ENCODE results near the gene PITHD1. TPM values are rescaled to one million over a fixed set of nuclear protein-coding genes. Genes with fewer than 3 reads are reported as not detected.

Gene PITHD1
- total RNA-seq, 4 donors from 2014 or later: 56.3 to 77.6 (median 60.8) TPM

- TF ChIP-seq CTCF (IDR thresholded peaks at IDR 0.05) (no peak), EP300 (IDR thresholded peaks at IDR 0.05) (no peak), POLR2A (IDR thresholded peaks at IDR 0.05) (no peak), POLR2AphosphoS5 (IDR thresholded peaks at IDR 0.05) (no peak)
- H3K9me3 ChIP-seq: no peaks in the 10 kb centered on the region
- H3K36me3 ChIP-seq: peaks cover 0 to 53% of the 10 kb centered on the region in 2 donors
- peak overlapping the region in 3 of 4 donors; percentile 87 to 94 (median 93) for H3K27ac ChIP-seq
- no peaks in the 10 kb centered on the region for H3K27me3 ChIP-seq
- no peak for ATAC-seq
- peaks cover 0 to 27% (median 15%) of the 10 kb centered on the region in 3 donors for H3K4me1 ChIP-seq
- WGBS, 2 donors (ENCODE audit: low coverage in 1 of 2): 70% methylated on average over 2 of the region's 7 CpGs; no CpG with 5 or more reads in 1 of the 2 donors
- H3K4me3 ChIP-seq: peak overlapping the region in 1 of 2 donors; percentile 78
These were observed 21.0 kb downstream of the PITHD1 start for GRCh38 chr1:23799255-23799569.

- no peaks in the 10 kb centered on the region for H3K27me3 ChIP-seq
- H3K9me3 ChIP-seq: no peaks in the 10 kb centered on the region
- H3K4me1 ChIP-seq: peaks cover 0 to 27% (median 15%) of the 10 kb centered on the region in 3 donors
- ATAC-seq: peak; percentile 26
- H3K4me3 ChIP-seq: peak overlapping the region; percentile 47 to 78
- peaks cover 0 to 51% of the 10 kb centered on the region in 2 donors for H3K36me3 ChIP-seq
- WGBS, 2 donors (ENCODE audit: low coverage in 1 of 2): 6% methylated on average over 3 of the region's 48 CpGs; no CpG with 5 or more reads in 1 of the 2 donors
- H3K27ac ChIP-seq: peak overlapping the region; percentile 12 to 94 (median 90)
- peak in 1 of 2 donors; percentile 25 for TF ChIP-seq POLR2A (IDR thresholded peaks at IDR 0.05)
- TF ChIP-seq POLR2AphosphoS5 (IDR thresholded peaks at IDR 0.05): peak; percentile 41
- no peak for TF ChIP-seq CTCF (IDR thresholded peaks at IDR 0.05)
These were observed 21.6 kb downstream of the PITHD1 start for GRCh38 chr1:23799570-23800399.

- H3K36me3 ChIP-seq: peaks cover 0 to 42% of the 10 kb centered on the region in 2 donors
- peak; percentile 95 for ATAC-seq
- H3K27ac ChIP-seq: peak within 1 kb of the TSS; percentile 52 to 94 (median 90)
- H3K4me3 ChIP-seq: peak within 1 kb of the TSS; percentile 47 to 78
- WGBS, 2 donors (ENCODE audit: low coverage in 1 of 2): 0% methylated on average over 1 to 3 of the region's 82 CpGs
- TF ChIP-seq POLR2AphosphoS5 (IDR thresholded peaks at IDR 0.05) (peak; percentile 96), CTCF (IDR thresholded peaks at IDR 0.05) (no peak), POLR2A (IDR thresholded peaks at IDR 0.05) (peak; percentile 76 to 88)
- H3K4me1 ChIP-seq: peaks cover 0 to 27% (median 15%) of the 10 kb centered on the region in 3 donors
- no peaks in the 10 kb centered on the region for H3K27me3 ChIP-seq
- H3K9me3 ChIP-seq: no peaks in the 10 kb centered on the region
These were observed 22.5 kb downstream of the PITHD1 start, which contains the start of gene GALE for GRCh38 chr1:23800400-23801337. Gene GALE, minus strand, starts transcription at chr1:23800754. Its CDS starts 1,747 bp downstream, at chr1:23799007.

GRCh38 chr1:23801338-23801748 lies 23.1 kb downstream of the PITHD1 start:
- Histone ChIP-seq H3K4me3 (peak overlapping the region; percentile 47 to 78), H3K9me3 (no peaks in the 10 kb centered on the region), H3K27me3 (no peaks in the 10 kb centered on the region), H3K27ac (peak overlapping the region; percentile 52 to 94 (median 90)), H3K4me1 (peaks cover 0 to 27% (median 15%) of the 10 kb centered on the region in 3 donors), H3K36me3 (peaks cover 0 to 37% of the 10 kb centered on the region in 2 donors)
- WGBS, 2 donors (ENCODE audit: low coverage in 1 of 2): 14% methylated on average over 15 of the region's 19 CpGs; no CpG with 5 or more reads in 1 of the 2 donors
- no peak for ATAC-seq
- TF ChIP-seq CTCF (IDR thresholded peaks at IDR 0.05): no peak
- TF ChIP-seq POLR2A (IDR thresholded peaks at IDR 0.05): no peak
- no peak for TF ChIP-seq EP300 (IDR thresholded peaks at IDR 0.05)
- no peak for TF ChIP-seq POLR2AphosphoS5 (IDR thresholded peaks at IDR 0.05)
